HG03025 (cell line): ENCODE results near the gene ETFA.

Source experiments
- ATAC-seq: cut with Tn5 transposase; IDR thresholded peaks from one replicate; pipeline ENCODE4 v1.9.1; 2021; ENCODE audit warnings: mild to moderate bottlenecking, moderate library complexity; ENCODE audit not compliant: unreplicated experiment, low FRiP score

Gene ETFA

GRCh38 chr15:76340803-76341365, 29.6 kb upstream of the ETFA start:
- no peak for ATAC-seq

DNA sequence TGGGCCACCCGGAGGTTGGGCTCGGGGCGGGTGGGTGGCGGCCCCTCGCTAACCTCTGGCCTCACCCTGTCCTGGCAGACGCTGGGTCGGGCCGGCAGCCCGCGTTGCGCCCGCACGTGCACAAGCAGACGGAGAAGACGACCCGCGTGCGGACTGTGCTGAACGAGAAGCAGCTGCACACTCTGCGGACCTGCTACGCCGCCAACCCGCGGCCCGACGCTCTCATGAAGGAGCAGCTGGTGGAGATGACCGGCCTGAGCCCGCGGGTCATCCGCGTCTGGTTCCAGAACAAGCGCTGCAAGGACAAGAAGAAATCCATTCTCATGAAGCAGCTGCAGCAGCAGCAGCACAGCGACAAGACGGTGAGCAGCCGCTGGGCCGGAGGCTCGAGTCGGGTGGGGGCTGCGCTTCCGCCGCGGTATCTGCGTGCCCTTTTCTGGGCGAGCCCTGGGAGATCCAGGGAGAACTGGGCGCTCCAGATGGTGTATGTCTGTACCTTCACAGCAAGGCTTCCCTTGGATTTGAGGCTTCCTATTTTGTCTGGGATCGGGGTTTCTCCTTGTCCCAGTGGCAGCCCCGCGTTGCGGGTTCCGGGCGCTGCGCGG, 29.0 kb upstream of the ETFA start:
- no peak for ATAC-seq

GRCh38 chr15:76339305-76340197, 28.3 kb upstream of the ETFA start:
- no peak for ATAC-seq

DNA sequence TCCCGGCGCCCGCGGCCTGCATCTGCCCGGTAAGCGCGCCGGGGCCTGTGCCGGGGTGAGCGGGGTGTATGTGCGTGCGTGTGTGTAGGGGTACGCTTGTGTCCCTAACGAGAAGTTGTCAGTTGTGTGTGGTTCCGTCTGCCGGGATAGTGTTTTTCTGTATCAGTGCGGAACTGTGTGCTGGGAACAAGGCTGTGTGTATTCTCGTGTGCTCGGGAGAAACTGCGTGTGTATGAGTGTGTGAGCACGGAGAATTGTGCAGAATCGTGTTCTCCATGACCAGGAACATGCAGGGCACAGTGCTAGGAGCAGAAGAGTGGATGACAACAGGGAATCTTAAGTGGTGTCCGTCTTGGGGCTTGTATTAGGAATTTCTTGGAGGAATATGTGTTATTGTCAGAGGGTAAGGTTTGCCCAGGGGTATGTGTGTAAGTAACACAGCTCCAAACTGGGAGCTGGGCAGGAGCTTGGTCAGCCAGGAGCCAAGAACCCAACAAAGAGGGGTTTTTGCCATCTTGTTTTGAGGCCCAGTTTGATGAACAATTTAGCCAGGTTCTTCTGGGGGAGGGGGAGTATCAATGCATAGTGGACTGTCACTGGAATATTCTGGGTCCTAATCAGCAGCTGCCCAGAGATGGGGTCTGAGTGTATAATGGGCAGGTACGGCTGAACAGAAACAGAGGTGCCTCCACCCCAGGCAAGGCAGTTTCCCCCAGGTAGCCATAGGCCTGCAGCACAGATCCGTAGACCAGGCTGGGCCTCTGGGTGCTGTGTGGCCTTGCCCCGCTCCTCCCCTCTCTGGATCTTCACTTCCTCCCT, 27.4 kb upstream of the ETFA start:
- no peak for ATAC-seq

DNA sequence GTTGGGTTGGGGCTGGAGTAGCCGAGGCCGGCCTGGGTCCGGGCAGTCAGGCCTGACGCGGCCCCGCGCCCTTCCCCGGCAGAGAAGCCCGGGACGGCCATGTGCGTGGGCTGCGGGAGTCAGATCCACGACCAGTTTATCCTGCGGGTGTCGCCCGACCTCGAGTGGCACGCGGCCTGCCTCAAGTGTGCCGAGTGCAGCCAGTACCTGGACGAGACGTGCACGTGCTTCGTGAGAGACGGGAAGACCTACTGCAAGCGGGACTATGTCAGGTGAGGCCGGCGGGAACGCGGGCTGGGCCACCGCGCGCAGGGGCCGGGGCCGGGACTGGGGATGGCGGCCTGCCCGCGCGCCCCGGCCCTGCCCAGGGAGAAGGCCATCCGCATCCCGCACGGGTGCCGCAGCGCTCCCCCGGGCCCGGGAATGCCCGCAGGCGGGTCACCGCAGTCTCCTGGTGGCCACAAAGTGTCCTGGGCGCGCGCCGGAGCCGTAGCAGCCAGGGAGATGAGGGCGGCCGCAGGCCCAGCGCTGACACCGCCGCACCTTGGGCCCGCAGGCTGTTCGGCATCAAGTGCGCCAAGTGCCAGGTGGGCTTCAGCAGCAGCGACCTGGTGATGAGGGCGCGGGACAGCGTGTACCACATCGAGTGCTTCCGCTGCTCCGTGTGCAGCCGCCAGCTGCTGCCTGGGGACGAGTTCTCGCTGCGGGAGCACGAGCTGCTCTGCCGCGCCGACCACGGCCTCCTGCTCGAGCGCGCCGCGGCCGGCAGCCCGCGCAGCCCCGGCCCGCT, 26.6 kb upstream of the ETFA start:
- no peak for ATAC-seq

DNA sequence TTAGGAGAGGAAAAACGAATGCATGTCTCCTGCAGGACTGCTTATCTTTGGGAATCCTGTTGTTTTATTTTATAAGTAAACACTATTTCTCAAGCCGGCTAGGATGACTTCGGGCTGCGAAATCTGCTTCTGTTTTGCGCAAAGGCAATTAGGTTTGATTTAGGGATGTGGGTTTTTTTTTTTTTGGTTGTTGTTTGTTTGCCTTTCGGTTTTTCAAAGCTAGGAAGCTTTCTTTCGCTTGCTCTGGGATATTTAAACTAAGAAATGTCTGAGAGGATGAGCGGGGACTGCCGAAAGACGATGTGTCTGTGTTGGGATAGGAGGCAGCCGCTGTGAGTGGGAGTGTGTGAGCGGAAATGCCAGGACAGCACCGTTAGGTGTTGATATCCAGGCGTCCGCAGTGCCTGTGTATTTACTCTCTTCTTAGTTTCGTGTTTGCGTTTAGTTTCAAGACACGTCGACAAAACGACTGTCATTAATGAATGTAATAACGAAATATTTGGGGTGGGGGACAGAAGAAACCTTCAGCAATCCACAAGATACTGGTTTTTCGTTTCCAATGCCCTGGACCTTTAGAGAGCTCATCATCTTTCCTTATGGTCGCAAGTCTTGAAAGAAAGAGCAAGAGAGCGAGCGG, 25.9 kb upstream of the ETFA start:
- no peak for ATAC-seq

- peak; percentile 39 for ATAC-seq
Observed at GRCh38 chr15:76336254-76337058, 25.2 kb upstream of the ETFA start, which contains the start of gene ISL2. Gene ISL2, plus strand, starts transcription at chr15:76336773. Its CDS starts 111 bp downstream, at chr15:76336884.

GRCh38 chr15:76335307-76336253, 24.3 kb upstream of the ETFA start:
- no peak for ATAC-seq

DNA sequence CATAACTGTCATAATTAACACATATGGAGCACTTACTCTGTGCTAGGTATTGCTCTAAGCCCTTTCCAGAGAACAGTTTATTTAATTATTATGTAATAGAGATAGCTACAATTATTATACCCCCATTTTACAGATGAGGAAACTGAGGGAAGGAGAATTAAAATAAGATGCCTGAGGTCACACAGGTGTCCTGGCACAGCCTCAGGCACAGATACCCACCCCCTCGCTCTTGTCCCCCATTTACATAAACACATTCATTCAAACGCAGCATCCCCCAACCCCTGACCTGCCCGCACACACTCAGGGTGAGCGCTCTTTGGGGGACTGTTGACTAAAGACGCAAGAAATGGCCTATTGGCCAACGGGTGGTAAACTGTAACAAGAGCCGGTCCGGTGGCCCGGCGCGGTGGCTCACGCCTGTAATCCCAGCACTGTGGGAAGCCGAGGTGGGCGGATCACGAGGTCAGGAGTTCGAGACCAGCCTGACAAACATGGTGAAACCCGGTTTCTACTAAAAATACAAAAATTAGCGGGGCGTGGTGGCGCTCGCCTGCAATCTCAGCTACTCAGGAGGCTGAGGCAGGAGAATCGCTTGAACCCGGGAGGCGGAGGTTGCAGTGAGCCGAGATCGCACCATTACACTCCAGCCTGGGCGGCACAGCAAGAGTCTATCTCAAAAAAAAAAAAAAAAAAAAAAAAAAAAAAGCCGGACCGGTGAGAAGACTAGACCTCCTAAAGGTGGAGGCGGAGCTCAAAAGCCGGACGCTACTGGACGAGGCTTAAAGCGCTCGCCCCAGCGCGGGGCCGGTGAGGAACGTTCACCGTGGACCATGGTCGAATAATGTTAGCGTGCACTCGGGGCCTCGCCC, 23.4 kb upstream of the ETFA start:
- ATAC-seq = no peak

- ATAC-seq = no peak
Observed at GRCh38 chr15:76333720-76334437, 22.6 kb upstream of the ETFA start.

- no peak for ATAC-seq
Observed at GRCh38 chr15:76333309-76333708, 22.0 kb upstream of the ETFA start.

DNA sequence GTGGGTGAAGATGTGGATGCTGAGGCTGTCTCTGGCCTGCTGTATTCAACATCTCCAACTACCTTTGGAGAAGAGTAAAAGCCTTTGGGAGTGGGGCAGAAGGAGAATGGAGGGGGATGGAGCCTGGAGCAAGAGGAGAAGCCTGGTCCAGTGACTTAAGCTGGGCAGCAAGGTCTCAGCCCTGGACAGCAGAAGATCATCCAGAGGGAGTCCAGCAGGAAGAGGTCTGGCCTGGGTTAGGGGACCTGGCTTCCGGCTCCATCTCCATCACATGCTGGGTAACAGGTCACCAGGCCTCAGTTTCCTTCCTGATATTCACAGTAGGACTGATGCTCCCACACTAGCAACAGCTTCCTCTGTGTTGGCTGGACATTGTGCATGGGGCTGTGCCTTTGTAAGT, 21.5 kb upstream of the ETFA start:
- ATAC-seq = no peak

DNA sequence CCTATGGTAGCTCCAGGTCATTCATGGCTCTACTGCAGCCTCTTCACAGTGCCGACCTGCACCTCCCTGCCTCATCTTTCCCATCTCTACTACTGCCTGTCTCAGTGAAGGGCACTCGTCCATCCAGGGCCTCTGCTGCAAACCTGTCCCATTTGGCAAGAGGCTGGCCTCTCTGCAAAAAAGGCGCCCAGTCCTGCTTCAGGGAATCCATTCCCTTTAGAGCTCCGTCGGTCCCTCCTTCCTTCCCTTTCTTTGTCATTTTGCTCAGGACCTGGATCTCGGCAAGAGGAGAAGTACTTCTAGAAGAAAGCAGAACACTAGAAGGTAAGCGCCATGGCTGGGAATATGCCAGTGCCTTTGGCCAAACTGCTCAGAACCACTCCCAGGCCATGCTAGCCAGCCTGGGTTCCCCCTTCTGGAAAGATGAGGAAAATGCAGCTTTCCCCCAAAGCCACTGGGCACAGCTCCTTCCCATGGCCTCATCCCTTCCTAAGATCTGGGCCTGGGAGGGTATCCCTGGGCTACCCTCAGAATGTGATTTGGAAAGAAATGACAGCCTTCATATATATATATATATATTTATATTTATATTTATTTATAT, 18.9 kb upstream of the ETFA start:
- ATAC-seq = no peak

DNA sequence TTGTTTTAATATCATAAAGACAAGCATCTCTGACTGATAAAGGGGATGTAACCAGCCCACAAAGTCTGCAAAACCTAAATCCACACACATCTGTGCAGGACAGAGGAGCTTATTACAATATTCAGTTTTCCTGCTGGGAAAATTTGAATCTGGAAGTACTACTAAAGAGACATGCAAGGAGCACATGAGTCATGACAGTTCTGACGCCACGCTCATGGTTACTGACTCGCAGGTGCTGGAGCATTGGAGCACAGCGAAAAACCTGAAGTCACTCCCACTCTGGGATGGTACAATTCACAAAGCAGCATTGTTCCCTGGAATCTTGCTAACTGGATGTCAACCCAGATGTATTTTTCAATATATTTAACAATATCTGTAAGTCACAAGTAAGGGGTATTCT, 17.7 kb upstream of the ETFA start:
- no peak for ATAC-seq

DNA sequence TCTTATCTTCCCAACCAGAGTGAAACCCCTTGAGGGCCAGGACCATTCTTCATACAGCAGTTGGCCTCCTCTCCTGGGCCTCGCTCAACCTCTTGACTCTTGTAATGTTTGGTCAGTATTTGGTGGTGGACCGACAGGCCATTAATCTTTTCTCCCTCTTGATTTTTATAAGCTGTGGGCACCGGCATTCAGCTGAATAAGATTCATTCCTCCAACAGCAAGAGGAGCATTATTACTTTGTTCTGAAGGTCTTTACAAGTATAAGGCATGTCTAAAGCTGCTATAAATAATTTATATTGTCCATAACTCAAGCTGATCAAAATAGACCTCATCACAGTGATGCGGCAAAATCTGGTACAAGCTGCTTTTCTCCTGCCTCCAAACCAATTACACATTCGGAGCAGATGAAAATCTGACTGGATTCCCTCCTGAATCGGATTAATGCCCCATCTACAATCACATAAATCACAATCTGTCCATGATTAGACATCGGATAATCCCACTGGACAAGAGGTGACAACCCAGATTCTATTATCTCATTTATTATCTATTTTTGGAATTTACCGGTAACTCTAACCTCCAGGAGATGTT, 16.9 kb upstream of the ETFA start:
- ATAC-seq = no peak
